ENCODE measurements around the gene BOLL. TPM values are rescaled to one million over a fixed set of nuclear protein-coding genes. Genes with fewer than 3 reads are reported as not detected.
A peak's percentile ranks its signal among the peaks of the same experiment; 100 is the strongest.
"Not testable (repeated sequence)": the region's sequence is repeated elsewhere in the genome, so short reads cannot be mapped to it uniquely, and the experiment has no call there.

BOLL gene
- total RNA-seq, 1 donor from 2014 or later: not detected

- intact Hi-C loops (cut with DNase I): loop anchor here (10.0 kb wide), 1 partner anchor 201 kb away; the partner anchor contains the start of gene HSPE1
- peak in 1 of 2 donors; percentile 93 for DNase-seq (ENCODE audit: extremely low spot score in 2 of 2)
- Histone ChIP-seq H3K27me3 (no peaks in the 10 kb centered on the region), H3K27ac (peak within 1 kb of the TSS; percentile 71), H3K36me3 (no peaks in the 10 kb centered on the region), H3K4me1 (peaks cover 31% of the 10 kb centered on the region), H3K9me3 (no peaks in the 10 kb centered on the region), H3K4me3 (peak within 1 kb of the TSS; percentile 85 to 93)
- TF ChIP-seq POLR2AphosphoS5 (IDR thresholded peaks at IDR 0.05; ENCODE audit: insufficient read depth in 1 of 2, low read depth in 1 of 2) (peak; percentile 10 to 72), POLR2A (IDR thresholded peaks at IDR 0.05) (no peak), CTCF (IDR thresholded peaks at IDR 0.05) (peak in 1 of 3 experiments; percentile 43)
Measured at GRCh38 chr2:197705121-197705911, 79.8 kb downstream of the BOLL start, which contains the start of gene MARS2. MARS2 (plus strand) TSS chr2:197705369; CDS start chr2:197705406, 37 bp downstream.

GRCh38 chr2:197704434-197705120 lies 80.5 kb downstream of the BOLL start:
- intact Hi-C loops (cut with DNase I): loop anchor here (10.0 kb wide), 1 partner anchor 200 kb away; the partner anchor contains the start of gene HSPE1
- Histone ChIP-seq H3K27me3 (no peaks in the 10 kb centered on the region), H3K4me1 (peaks cover 31% of the 10 kb centered on the region), H3K9me3 (no peaks in the 10 kb centered on the region), H3K27ac (peak overlapping the region; percentile 71), H3K36me3 (no peaks in the 10 kb centered on the region), H3K4me3 (peak overlapping the region; percentile 85 to 93)
- DNase-seq (ENCODE audit: extremely low spot score in 2 of 2): no peak
- no peak for TF ChIP-seq CTCF (IDR thresholded peaks at IDR 0.05)
- TF ChIP-seq POLR2AphosphoS5 (IDR thresholded peaks at IDR 0.05; ENCODE audit: insufficient read depth in 1 of 2, low read depth in 1 of 2): no peak
- no peak for TF ChIP-seq POLR2A (IDR thresholded peaks at IDR 0.05)

GRCh38 chr2:197700960-197701359 lies 84.2 kb downstream of the BOLL start:
- Histone ChIP-seq H3K36me3 (no peaks in the 10 kb centered on the region), H3K4me1 (peaks cover 3% of the 10 kb centered on the region), H3K9me3 (no peaks in the 10 kb centered on the region), H3K27ac (no peak overlapping the region), H3K4me3 (no peak overlapping the region), H3K27me3 (no peaks in the 10 kb centered on the region)
- DNase-seq (ENCODE audit: extremely low spot score in 2 of 2): no peak
- no peak for TF ChIP-seq CTCF (IDR thresholded peaks at IDR 0.05)
- no peak for TF ChIP-seq POLR2AphosphoS5 (IDR thresholded peaks at IDR 0.05; ENCODE audit: insufficient read depth in 1 of 2, low read depth in 1 of 2)
- no peak for TF ChIP-seq POLR2A (IDR thresholded peaks at IDR 0.05)
- intact Hi-C loops (cut with DNase I): loop anchor here (10.0 kb wide), 1 partner anchor 196 kb away; the partner anchor contains the start of gene HSPE1

GRCh38 chr2:197699724-197700123 lies 85.4 kb downstream of the BOLL start:
- not testable (repeated sequence) for H3K9me3 ChIP-seq; DNase-seq (ENCODE audit: extremely low spot score in 2 of 2); H3K27me3 ChIP-seq; H3K36me3 ChIP-seq; H3K4me1 ChIP-seq; H3K4me3 ChIP-seq; H3K27ac ChIP-seq
- intact Hi-C loops (cut with DNase I): loop anchor here (10.0 kb wide), 1 partner anchor 195 kb away; the partner anchor contains the start of gene HSPE1

GRCh38 chr2:197696571-197696970 lies 88.5 kb downstream of the BOLL start:
- DNase-seq (ENCODE audit: extremely low spot score in 2 of 2); H3K27me3 ChIP-seq; H3K4me3 ChIP-seq; H3K27ac ChIP-seq; intact Hi-C loops (cut with DNase I); H3K36me3 ChIP-seq; H3K4me1 ChIP-seq; H3K9me3 ChIP-seq: not testable (repeated sequence)

- intact Hi-C loops (cut with DNase I); DNase-seq (ENCODE audit: extremely low spot score in 2 of 2): not testable (repeated sequence)
Measured at GRCh38 chr2:197695971-197696370, 89.1 kb downstream of the BOLL start.

GRCh38 chr2:197695206-197695605 lies 89.9 kb downstream of the BOLL start:
- intact Hi-C loops (cut with DNase I); H3K36me3 ChIP-seq; H3K4me1 ChIP-seq; DNase-seq (ENCODE audit: extremely low spot score in 2 of 2); H3K9me3 ChIP-seq; H3K27me3 ChIP-seq; H3K4me3 ChIP-seq; H3K27ac ChIP-seq: not testable (repeated sequence)

More at GRCh38 chr2:197695971-197696370, 89.1 kb downstream of the BOLL start:
- not testable (repeated sequence) for H3K27me3 ChIP-seq, H3K27ac ChIP-seq, H3K36me3 ChIP-seq, H3K4me3 ChIP-seq, H3K4me1 ChIP-seq, H3K9me3 ChIP-seq

All from vagina (tissue), 2 donors.